PC-9 (cell line): ENCODE results near the gene ANAPC16. TPM values are rescaled to one million over a fixed set of nuclear protein-coding genes. Genes with fewer than 3 reads are reported as not detected.
"Not testable (repeated sequence)": the region's sequence is repeated elsewhere in the genome, so short reads cannot be mapped to it uniquely, and the experiment has no call there.

Source experiments
- BruUV-seq: library from RNA; stranded (reverse); fragments of 400-500 nt; replicated peaks from 2 replicates; lab custom pipeline; 2021; lab: Mats Ljungman, UMichigan
- CTCF ChIA-PET: fragments of 300-600 bp; sonication (Branson Sonifier 250); formaldehyde crosslinking; loops from one replicate; lab custom pipeline; 2022; ENCODE audit warnings: antibody characterized with exemption; lab: Charles Lee
- POLR2A ChIA-PET: fragments of 300-600 bp; sonication (Branson Sonifier 250); formaldehyde crosslinking; loops from one replicate; lab custom pipeline; 2022; ENCODE audit warnings: antibody characterized with exemption; ENCODE audit not compliant: unreplicated experiment; lab: Charles Lee
- DNase-seq, 2 experiments: peaks; one replicate each; pipeline versions ENCODE4 v3.0.0 to v3.0.0-alpha.2; 2015 to 2022; ENCODE audit warnings: mixed read lengths in 1 of 2
- H2AFZ ChIP-seq: fragments of 200-600 bp; sonication (generic); 2 replicates; pipeline ENCODE4 v1.8.1; 2017; ENCODE audit warnings: antibody characterized with exemption
- H3F3A ChIP-seq: fragments of 200-600 bp; sonication (generic); 2 replicates; pipeline ENCODE4 v1.8.1; 2017; ENCODE audit warnings: antibody characterized with exemption, mild to moderate bottlenecking, low read depth; ENCODE audit not compliant: insufficient read depth
- H3K27ac ChIP-seq: fragments of 200-600 bp; sonication (generic); 2 replicates; pipeline ENCODE4 v1.6.1; 2016; ENCODE audit warnings: mixed run types
- H3K27me3 ChIP-seq: fragments of 200-600 bp; sonication (generic); 2 replicates; pipeline ENCODE4 v1.6.1; 2016; ENCODE audit warnings: low read depth, mixed run types; ENCODE audit not compliant: insufficient read depth
- H3K36me3 ChIP-seq: fragments of 200-600 bp; sonication (generic); 2 replicates; pipeline ENCODE4 v1.6.1; 2016; ENCODE audit warnings: low read depth, mixed run types
- H3K4me1 ChIP-seq: fragments of 200-600 bp; sonication (generic); replicated peaks from 2 replicates; pipeline ENCODE4 v1.6.1; 2016; ENCODE audit warnings: mixed run types; ENCODE audit not compliant: insufficient read depth
- H3K4me2 ChIP-seq: fragments of 200-600 bp; sonication (generic); 2 replicates; pipeline ENCODE4 v1.6.1; 2017; ENCODE audit warnings: mixed run types
- H3K4me3 ChIP-seq: fragments of 200-600 bp; sonication (generic); 2 replicates; pipeline ENCODE4 v1.6.1; 2016; ENCODE audit warnings: mixed run types
- H3K79me2 ChIP-seq: fragments of 200-600 bp; sonication (generic); 2 replicates; pipeline ENCODE4 v1.6.1; 2017; ENCODE audit warnings: low read depth, mixed run types
- H3K9me2 ChIP-seq: fragments of 200-600 bp; sonication (generic); 2 replicates; pipeline ENCODE4 v1.8.1; 2017; ENCODE audit warnings: mild to moderate bottlenecking; ENCODE audit not compliant: insufficient read depth
- H3K9me3 ChIP-seq: fragments of 200-600 bp; sonication (generic); 2 replicates; pipeline ENCODE4 v1.8.1; 2016; ENCODE audit warnings: low read depth; ENCODE audit not compliant: insufficient read depth
- H4K20me1 ChIP-seq: fragments of 200-600 bp; sonication (generic); 2 replicates; pipeline ENCODE4 v1.8.1; 2017; ENCODE audit not compliant: insufficient read depth
- EZH2 ChIP-seq: fragments of 200-600 bp; sonication (generic); IDR thresholded peaks from 2 replicates; pipeline ENCODE4 v1.8.0; 2017; ENCODE audit warnings: antibody characterized with exemption, low read depth
- intact Hi-C: fragments of 100-400 bp; cut with micrococcal nuclease; formaldehyde crosslinking; loops from one replicate; pipeline ENCODE4 v1.10.0; 2022; ENCODE audit not compliant: unreplicated experiment
- total RNA-seq: library from RNA; stranded (reverse); gene quantifications from 2 replicates; pipeline ENCODE4 v1.2.3, GENCODE V29; 2021
- TF ChIP-seq, protein P1 (sequence below): fragments of 200-600 bp; sonication (generic); conservative IDR thresholded peaks from 2 replicates; pipeline ENCODE4 v1.6.1; 2017; ENCODE audit warnings: mixed run types, antibody characterized with exemption, mild to moderate bottlenecking, moderate library complexity

Gene ANAPC16
- total RNA-seq, 1 experiment from 2014 or later: 171 TPM

DNA sequence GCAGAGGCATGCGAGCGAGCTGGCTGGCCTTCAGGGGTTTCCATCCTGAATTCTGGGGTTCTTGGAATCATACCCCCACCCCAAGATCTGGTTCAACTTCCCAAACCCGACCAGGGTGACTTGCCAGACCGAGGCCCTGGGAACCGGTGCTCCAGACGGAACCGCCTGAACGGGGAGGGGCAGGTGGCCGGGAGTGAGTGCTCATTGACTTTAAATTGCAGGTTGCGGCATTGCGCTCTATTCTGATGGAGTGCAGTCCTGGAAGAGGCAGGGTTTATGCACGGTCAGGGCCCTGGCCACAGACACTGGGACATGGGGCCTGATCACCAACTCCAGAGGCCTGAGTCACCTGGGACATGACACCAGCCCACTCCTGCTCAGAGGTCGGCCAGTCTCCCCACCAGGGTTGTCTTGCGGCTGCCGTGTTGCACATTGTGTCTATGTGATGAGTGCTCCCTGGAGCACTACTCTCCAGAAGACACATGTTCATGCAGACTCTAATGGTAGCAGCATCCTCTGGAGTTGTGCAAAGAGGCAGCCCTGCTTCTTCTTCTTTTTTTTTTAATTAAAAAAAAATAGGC is 52.1 kb downstream of the ANAPC16 start:
- Histone ChIP-seq H4K20me1 (no peaks in the 10 kb centered on the region), H3K9me2 (no peaks in the 10 kb centered on the region), H3K79me2 (no peaks in the 10 kb centered on the region), H3K4me3 (no peak overlapping the region), H3K27me3 (no peaks in the 10 kb centered on the region), H3K4me2 (no peak overlapping the region), H3K4me1 (peaks cover 60% of the 10 kb centered on the region), H3K27ac (no peak overlapping the region), H3K36me3 (no peaks in the 10 kb centered on the region), H3K9me3 (no peaks in the 10 kb centered on the region), H3F3A (peaks cover 54% of the 10 kb centered on the region), H2AFZ (no peak overlapping the region)
- CTCF ChIA-PET: no interaction called here
- BruUV-seq: no TSS peak
- POLR2A ChIA-PET: no interaction called here
- DNase-seq: no peak
- TF ChIP-seq, protein P1, sequence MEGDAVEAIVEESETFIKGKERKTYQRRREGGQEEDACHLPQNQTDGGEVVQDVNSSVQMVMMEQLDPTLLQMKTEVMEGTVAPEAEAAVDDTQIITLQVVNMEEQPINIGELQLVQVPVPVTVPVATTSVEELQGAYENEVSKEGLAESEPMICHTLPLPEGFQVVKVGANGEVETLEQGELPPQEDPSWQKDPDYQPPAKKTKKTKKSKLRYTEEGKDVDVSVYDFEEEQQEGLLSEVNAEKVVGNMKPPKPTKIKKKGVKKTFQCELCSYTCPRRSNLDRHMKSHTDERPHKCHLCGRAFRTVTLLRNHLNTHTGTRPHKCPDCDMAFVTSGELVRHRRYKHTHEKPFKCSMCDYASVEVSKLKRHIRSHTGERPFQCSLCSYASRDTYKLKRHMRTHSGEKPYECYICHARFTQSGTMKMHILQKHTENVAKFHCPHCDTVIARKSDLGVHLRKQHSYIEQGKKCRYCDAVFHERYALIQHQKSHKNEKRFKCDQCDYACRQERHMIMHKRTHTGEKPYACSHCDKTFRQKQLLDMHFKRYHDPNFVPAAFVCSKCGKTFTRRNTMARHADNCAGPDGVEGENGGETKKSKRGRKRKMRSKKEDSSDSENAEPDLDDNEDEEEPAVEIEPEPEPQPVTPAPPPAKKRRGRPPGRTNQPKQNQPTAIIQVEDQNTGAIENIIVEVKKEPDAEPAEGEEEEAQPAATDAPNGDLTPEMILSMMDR: no peak
- TF ChIP-seq EZH2: no peak
- intact Hi-C loops: no loop called here

- Histone ChIP-seq H3F3A (peaks cover 53% of the 10 kb centered on the region), H3K4me1 (peaks cover 53% of the 10 kb centered on the region)
- CTCF ChIA-PET: interaction anchor here (0.7 kb wide), 2 partner anchors 67 to 372 kb away, joined by 4 to 5 read pairs; no protein-coding TSS in a partner anchor
- H2AFZ ChIP-seq, intact Hi-C loops, POLR2A ChIA-PET, H4K20me1 ChIP-seq, BruUV-seq, H3K36me3 ChIP-seq, H3K79me2 ChIP-seq, H3K27ac ChIP-seq, H3K4me3 ChIP-seq, H3K9me2 ChIP-seq, H3K27me3 ChIP-seq, H3K9me3 ChIP-seq, DNase-seq, H3K4me2 ChIP-seq: not testable (repeated sequence)
Observed at GRCh38 chr10:72268475-72269200, 52.8 kb downstream of the ANAPC16 start.

GRCh38 chr10:72270607-72271281 is 54.9 kb downstream of the ANAPC16 start:
- intact Hi-C loops: loop anchor here (5.0 kb wide), 1 partner anchor 173 kb away; no protein-coding TSS in a partner anchor
- H2AFZ ChIP-seq: no peak overlapping the region
- peaks cover 19% of the 10 kb centered on the region for H3K79me2 ChIP-seq
- POLR2A ChIA-PET: no interaction called here
- CTCF ChIA-PET: no interaction called here
- peaks cover 52% of the 10 kb centered on the region for H3F3A ChIP-seq
- no TSS peak for BruUV-seq
- H3K4me3 ChIP-seq: no peak overlapping the region
- H3K4me2 ChIP-seq: peak overlapping the region; percentile 91; the same call in 1 of the 2 replicates
- H4K20me1 ChIP-seq: peaks cover 18% of the 10 kb centered on the region
- H3K9me2 ChIP-seq: no peaks in the 10 kb centered on the region
- TF ChIP-seq, protein P1: no peak
- no peak for TF ChIP-seq EZH2
- no peaks in the 10 kb centered on the region for H3K9me3 ChIP-seq
- peak overlapping the region; percentile 99 for H3K27ac ChIP-seq
- H3K27me3 ChIP-seq: no peaks in the 10 kb centered on the region
- peaks cover 32% of the 10 kb centered on the region for H3K4me1 ChIP-seq
- peaks cover 17% of the 10 kb centered on the region for H3K36me3 ChIP-seq
- DNase-seq: no peak
